Measurements from ENCODE around the gene PRKAR1B.
"Not testable (repeated sequence)": the region's sequence is repeated elsewhere in the genome, so short reads cannot be mapped to it uniquely, and the experiment has no call there.

The PRKAR1B gene

DNA sequence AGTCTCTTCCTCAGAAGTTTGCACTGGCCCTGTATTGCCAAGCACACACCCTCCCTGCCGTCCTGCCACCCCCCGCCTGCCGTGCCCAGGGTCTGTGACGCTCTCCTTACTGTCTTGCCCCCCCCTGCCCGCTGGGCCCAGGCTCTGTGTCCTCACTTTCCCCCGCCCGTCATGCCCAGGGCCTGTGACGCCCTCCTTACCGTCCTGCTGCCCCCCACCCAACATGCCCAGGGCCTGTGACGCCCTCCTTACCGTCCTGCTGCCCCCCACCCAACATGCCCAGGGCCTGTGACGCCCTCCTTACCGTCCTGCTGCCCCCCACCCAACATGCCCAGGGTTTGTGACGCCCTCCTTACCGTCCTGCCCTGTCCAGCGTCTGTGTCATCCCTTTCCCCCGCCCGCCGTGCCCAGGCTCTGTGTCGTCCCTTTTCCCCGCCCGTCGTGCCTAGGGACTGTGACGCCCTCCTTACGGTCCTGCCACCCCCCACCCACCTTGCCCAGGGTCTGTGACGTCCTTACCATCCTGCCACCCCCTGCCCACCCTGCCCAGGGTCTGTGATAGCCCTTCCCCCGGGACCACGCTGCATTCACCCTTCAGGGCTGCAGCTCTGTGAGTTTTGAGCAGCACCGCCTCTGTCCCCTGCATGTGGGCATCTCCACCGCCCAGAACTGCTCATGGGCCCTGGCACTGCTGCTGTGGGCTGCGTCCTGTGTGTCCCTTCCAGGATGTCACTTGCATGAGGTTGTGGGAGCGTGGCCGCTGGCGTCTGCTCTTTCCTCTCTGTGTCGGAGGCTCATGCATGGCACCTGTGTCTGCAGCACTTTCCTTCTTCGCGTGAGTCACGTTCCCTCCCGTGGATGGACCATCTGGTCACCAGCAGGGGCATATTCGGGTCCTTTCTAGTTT lies 19.3 kb upstream of the PRKAR1B start:
- TF ChIP-seq, protein P1, sequence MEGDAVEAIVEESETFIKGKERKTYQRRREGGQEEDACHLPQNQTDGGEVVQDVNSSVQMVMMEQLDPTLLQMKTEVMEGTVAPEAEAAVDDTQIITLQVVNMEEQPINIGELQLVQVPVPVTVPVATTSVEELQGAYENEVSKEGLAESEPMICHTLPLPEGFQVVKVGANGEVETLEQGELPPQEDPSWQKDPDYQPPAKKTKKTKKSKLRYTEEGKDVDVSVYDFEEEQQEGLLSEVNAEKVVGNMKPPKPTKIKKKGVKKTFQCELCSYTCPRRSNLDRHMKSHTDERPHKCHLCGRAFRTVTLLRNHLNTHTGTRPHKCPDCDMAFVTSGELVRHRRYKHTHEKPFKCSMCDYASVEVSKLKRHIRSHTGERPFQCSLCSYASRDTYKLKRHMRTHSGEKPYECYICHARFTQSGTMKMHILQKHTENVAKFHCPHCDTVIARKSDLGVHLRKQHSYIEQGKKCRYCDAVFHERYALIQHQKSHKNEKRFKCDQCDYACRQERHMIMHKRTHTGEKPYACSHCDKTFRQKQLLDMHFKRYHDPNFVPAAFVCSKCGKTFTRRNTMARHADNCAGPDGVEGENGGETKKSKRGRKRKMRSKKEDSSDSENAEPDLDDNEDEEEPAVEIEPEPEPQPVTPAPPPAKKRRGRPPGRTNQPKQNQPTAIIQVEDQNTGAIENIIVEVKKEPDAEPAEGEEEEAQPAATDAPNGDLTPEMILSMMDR (conservative IDR thresholded peaks at IDR 0.05; ENCODE audit: low read depth, low read length), result no peak
- H3K4me3 ChIP-seq (ENCODE audit: low read depth, low read length), result no peak overlapping the region
- DNase-seq (ENCODE audit: low read depth), result no peak

DNA sequence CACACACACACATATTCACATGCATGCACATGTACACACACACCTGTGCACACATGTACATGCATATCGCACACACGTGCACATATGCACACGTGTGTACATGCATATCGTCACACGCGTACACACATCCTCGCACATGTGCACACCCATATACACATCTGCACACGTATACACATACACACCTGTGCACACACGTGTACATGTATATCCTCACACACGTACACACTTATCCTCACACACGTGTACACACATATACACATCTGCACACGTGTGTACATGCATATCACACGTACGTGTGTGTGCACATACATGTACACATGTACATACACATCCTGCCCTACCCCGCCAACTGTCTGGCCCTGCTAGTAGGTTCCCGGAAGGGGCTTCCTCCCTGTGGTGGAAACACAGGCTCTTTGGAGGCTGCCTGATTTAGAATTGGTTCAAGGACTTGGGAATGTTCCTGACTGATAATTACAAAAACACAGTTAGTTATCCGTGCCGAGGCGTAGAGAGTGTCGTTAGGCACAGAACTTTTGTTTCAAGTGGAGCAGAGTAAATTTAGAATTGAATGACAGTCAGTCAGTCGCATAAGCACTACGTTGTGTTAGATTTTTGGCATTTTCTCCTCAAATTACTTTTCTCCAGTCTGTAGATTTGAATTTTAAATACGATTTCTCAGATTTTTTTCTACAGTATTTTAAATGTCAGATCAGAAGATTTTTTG lies 18.5 kb upstream of the PRKAR1B start:
- TF ChIP-seq, protein P1 (conservative IDR thresholded peaks at IDR 0.05; ENCODE audit: low read depth, low read length), result no peak
- DNase-seq (ENCODE audit: low read depth), result no peak
- no peak overlapping the region for H3K4me3 ChIP-seq (ENCODE audit: low read depth, low read length)

DNA sequence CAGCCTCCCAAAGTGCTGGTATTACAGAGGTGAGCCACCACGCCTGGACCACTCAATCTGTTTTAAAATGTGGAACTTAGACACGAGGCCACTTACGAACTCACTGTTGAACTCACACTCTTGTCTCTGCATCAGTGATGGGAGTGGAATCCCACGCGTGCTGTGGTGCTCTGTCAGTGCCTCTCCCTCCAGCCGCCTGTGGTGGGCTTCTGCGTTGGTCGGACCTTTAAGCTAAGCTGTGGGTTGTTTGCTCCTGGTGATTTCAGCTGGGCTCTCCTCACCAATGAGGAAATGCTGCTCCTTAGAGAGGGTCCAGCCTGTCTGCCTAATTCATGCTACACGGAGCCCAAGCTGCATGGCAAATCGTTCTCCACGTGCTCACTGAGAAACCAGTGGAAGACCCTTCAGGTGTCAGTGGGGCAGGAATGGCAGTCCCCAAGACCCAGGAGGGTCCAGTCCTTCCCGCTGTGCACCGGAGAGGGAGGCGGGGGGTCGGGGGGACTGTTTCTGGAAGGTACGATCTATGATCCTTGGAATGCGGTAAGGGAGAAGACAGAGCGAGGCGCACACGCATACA lies 17.9 kb upstream of the PRKAR1B start:
- no peak for DNase-seq (ENCODE audit: low read depth)
- TF ChIP-seq, protein P1 (conservative IDR thresholded peaks at IDR 0.05; ENCODE audit: low read depth, low read length), result no peak
- H3K4me3 ChIP-seq (ENCODE audit: low read depth, low read length), result no peak overlapping the region

DNA sequence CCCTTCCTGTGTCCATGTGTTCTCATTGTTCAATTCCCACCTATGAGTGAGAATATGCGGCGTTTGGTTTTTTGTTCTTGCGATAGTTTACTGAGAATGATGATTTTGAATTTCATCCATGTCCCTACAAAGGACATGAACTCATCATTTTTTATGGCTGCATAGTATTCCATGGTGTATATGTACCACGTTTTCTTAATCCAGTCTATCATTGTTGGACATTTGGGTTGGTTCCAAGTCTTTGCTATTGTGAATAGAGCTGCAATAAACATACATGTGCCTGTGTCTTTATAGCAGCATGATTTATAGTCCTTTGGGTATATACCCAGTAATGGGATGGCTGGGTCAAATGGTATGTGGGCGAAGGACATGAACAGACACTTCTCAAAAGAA lies 17.0 kb upstream of the PRKAR1B start:
- not testable (repeated sequence) for H3K4me3 ChIP-seq (ENCODE audit: low read depth, low read length); DNase-seq (ENCODE audit: low read depth)

DNA sequence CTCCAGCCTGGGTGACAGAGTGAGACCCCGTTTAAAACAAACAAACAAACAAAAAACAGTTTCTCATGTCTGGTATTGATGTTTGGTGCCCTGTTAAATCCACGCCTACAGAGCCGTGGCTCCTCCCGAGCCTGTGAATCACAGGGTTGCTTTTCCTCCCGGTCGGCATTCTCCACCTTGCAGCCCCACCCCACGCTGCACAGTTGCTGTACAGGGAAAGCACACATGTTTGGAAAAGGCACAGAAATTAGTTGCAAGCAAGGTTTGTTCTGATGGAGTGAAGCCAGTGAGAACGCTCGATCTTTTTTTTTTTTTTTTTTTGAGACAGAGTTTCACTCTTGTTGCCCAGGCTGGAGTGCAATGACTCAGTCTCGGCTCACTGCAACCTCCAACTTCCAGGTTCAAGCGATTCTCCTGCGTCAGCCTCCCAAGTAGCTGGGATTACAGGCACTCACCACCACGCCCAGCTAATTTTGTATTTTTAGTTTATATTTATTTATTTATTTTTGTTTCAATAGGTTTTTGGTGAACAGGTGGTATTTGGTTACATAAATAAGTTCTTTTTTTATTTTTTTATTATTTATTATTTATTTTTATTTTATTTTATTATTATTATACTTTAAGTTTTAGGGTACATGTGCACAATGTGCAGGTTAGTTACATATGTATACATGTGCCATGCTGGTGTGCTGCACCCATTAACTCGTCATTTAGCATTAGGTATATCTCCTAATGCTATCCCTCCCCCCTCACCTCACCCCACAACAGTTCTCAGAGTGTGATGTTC lies 16.5 kb upstream of the PRKAR1B start:
- not testable (repeated sequence) for DNase-seq (ENCODE audit: low read depth); H3K4me3 ChIP-seq (ENCODE audit: low read depth, low read length)

DNA sequence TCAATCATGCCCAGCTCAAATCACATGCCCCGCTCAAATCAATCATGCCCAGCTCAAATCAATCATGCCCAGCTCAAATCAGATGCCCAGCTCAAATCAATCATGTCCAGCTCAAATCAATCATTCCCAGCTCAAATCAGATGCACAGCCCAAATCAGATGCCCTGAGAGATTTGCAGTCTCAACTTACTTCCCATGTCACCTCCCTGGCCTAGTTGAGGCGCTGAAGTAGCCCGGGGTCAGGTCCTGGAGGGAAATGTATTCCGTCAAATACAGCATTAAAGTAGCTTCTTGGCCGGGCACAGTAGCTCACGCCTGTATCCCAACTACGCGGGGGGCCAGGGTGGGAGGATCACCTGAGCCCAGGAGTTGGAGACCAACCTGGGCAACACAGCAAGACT lies 15.7 kb upstream of the PRKAR1B start:
- no peak for DNase-seq (ENCODE audit: low read depth)
- no peak overlapping the region for H3K4me3 ChIP-seq (ENCODE audit: low read depth, low read length)
- TF ChIP-seq, protein P1 (conservative IDR thresholded peaks at IDR 0.05; ENCODE audit: low read depth, low read length), result no peak

DNA sequence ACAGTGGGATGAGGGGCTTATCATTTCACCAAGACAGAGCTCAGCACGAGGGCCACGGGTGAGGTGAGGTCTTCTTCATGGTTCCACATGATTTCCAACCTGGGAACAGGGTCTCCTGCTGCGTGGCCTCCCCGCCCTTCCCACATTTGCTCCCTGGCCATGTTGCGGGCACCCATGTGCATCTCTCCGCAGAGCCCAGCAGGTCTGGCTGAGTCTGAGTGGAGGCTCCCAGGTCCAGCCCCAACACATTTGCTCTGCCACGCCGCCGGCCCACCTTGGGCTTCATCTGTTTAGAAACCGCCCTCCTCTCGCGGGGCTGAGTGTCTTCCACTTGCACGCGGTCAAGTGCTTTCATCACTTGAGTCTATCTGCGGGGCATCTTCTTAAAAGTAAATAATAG lies 14.8 kb upstream of the PRKAR1B start:
- no peak for DNase-seq (ENCODE audit: low read depth)
- no peak overlapping the region for H3K4me3 ChIP-seq (ENCODE audit: low read depth, low read length)
- TF ChIP-seq, protein P1 (conservative IDR thresholded peaks at IDR 0.05; ENCODE audit: low read depth, low read length), result no peak
